ENCODE measurements around the gene CECR2. TPM values are rescaled to one million over a fixed set of nuclear protein-coding genes. Genes with fewer than 3 reads are reported as not detected.

The CECR2 gene
- total RNA-seq, 3 donors from 2014 or later, result 0.32 to 0.66 (median 0.44) TPM

- intact Hi-C loops (cut with DNase I; ENCODE audit: low total_unique reads), result no loop called here
- H3K4me3 ChIP-seq, result peak overlapping the region; percentile 35 to 69 (median 54)
- H3K9me3 ChIP-seq, result no peaks in the 10 kb centered on the region
- peaks cover 0 to 4% of the 10 kb centered on the region in 2 donors for H3K4me1 ChIP-seq
- TF ChIP-seq POLR2A (IDR thresholded peaks at IDR 0.05), result no peak
- H3K27ac ChIP-seq, result no peak overlapping the region
- H3K27me3 ChIP-seq, result peaks cover 7 to 67% of the 10 kb centered on the region in 2 donors
- H3K36me3 ChIP-seq, result no peaks in the 10 kb centered on the region
- no peak for DNase-seq (ENCODE audit: low spot score in 2 of 2)
These were observed 936 bp downstream of the CECR2 start for GRCh38 chr22:17370026-17370765.

GRCh38 chr22:17370766-17371432, 1.6 kb downstream of the CECR2 start:
- Histone ChIP-seq H3K4me3 (peak overlapping the region; percentile 35 to 69 (median 54)), H3K27me3 (peaks cover 7 to 68% of the 10 kb centered on the region in 2 donors), H3K9me3 (no peaks in the 10 kb centered on the region), H3K4me1 (peaks cover 0 to 4% of the 10 kb centered on the region in 2 donors), H3K36me3 (no peaks in the 10 kb centered on the region), H3K27ac (no peak overlapping the region)
- TF ChIP-seq POLR2A (IDR thresholded peaks at IDR 0.05), result no peak
- no peak for DNase-seq (ENCODE audit: low spot score in 2 of 2)
- intact Hi-C loops (cut with DNase I; ENCODE audit: low total_unique reads), result no loop called here

- Histone ChIP-seq H3K27ac (no peak overlapping the region), H3K27me3 (peaks cover 7 to 68% of the 10 kb centered on the region in 2 donors), H3K36me3 (no peaks in the 10 kb centered on the region), H3K9me3 (no peaks in the 10 kb centered on the region), H3K4me3 (no peak overlapping the region), H3K4me1 (peaks cover 0 to 4% of the 10 kb centered on the region in 2 donors)
- TF ChIP-seq CTCF (IDR thresholded peaks at IDR 0.05), result no peak
- intact Hi-C loops (cut with DNase I; ENCODE audit: low total_unique reads), result no loop called here
- no peak for DNase-seq (ENCODE audit: low spot score in 2 of 2)
These were observed 2.2 kb downstream of the CECR2 start for GRCh38 chr22:17371448-17371847.

- Histone ChIP-seq H3K27me3 (peaks cover 7 to 44% of the 10 kb centered on the region in 2 donors), H3K4me1 (no peaks in the 10 kb centered on the region), H3K4me3 (no peak overlapping the region), H3K27ac (no peak overlapping the region), H3K36me3 (no peaks in the 10 kb centered on the region), H3K9me3 (no peaks in the 10 kb centered on the region)
- TF ChIP-seq POLR2A (IDR thresholded peaks at IDR 0.05) (no peak), POLR2AphosphoS5 (IDR thresholded peaks at IDR 0.05) (no peak), CTCF (IDR thresholded peaks at IDR 0.05) (no peak)
- intact Hi-C loops (cut with DNase I; ENCODE audit: low total_unique reads), result no loop called here
- no peak for DNase-seq (ENCODE audit: low spot score in 2 of 2)
These were observed 4.6 kb downstream of the CECR2 start for GRCh38 chr22:17373855-17374254.

- DNase-seq (ENCODE audit: low spot score in 2 of 2), result no peak
- Histone ChIP-seq H3K27ac (no peak overlapping the region), H3K27me3 (peaks cover 0 to 26% of the 10 kb centered on the region in 2 donors), H3K9me3 (no peaks in the 10 kb centered on the region), H3K4me3 (no peak overlapping the region), H3K36me3 (no peaks in the 10 kb centered on the region), H3K4me1 (no peaks in the 10 kb centered on the region)
- no peak for TF ChIP-seq CTCF (IDR thresholded peaks at IDR 0.05)
- TF ChIP-seq POLR2A (IDR thresholded peaks at IDR 0.05), result no peak
- no peak for TF ChIP-seq POLR2AphosphoS5 (IDR thresholded peaks at IDR 0.05)
- intact Hi-C loops (cut with DNase I; ENCODE audit: low total_unique reads), result loop anchor here (1.0 kb wide), 1 partner anchor 12 kb away; no protein-coding TSS in a partner anchor
These were observed 6.8 kb downstream of the CECR2 start for GRCh38 chr22:17375914-17376614.

Measured in breast epithelium (tissue), 4 donors.